ENCODE data around the gene SMYD5.
A peak's percentile ranks its signal among the peaks of the same experiment; 100 is the strongest.

SMYD5 gene

GRCh38 chr2:73269686-73270465 is 55.8 kb downstream of the SMYD5 start:
- peak overlapping the region; percentile 32 for H3K4me3 ChIP-seq (ENCODE audit: low read depth, low read length)
- peak overlapping the region; percentile 28; the same call in 1 of the 2 replicates for H3K27ac ChIP-seq
- peaks cover 5% of the 10 kb centered on the region for H3K36me3 ChIP-seq
- no peaks in the 10 kb centered on the region for H3K9me3 ChIP-seq (ENCODE audit: severe bottlenecking)
- H3K27me3 ChIP-seq (ENCODE audit: insufficient read depth, low read depth, severe bottlenecking): no peaks in the 10 kb centered on the region
- no peak for TF ChIP-seq CTCF (IDR thresholded peaks at IDR 0.05; ENCODE audit: low read depth, low read length)
- no peak for DNase-seq

GRCh38 chr2:73272270-73272669 is 58.2 kb downstream of the SMYD5 start:
- TF ChIP-seq CTCF (IDR thresholded peaks at IDR 0.05; ENCODE audit: low read depth, low read length): no peak
- H3K9me3 ChIP-seq (ENCODE audit: severe bottlenecking): no peaks in the 10 kb centered on the region
- peak; percentile 34 for DNase-seq
- H3K4me3 ChIP-seq (ENCODE audit: low read depth, low read length): no peak overlapping the region
- no peaks in the 10 kb centered on the region for H3K27me3 ChIP-seq (ENCODE audit: insufficient read depth, low read depth, severe bottlenecking)
- H3K27ac ChIP-seq: peak overlapping the region; percentile 28; the same call in 1 of the 2 replicates
- peaks cover under 1% of the 10 kb centered on the region for H3K36me3 ChIP-seq
